Stimulated activated CD8-positive, alpha-beta memory T cell treated with anti-CD3 and anti-CD28 coated beads, Interleukin-7, amount 100 ng/mL, for 4 hours (primary cell): ENCODE data around the gene DBX2.
"Not testable (repeated sequence)": the region's sequence is repeated elsewhere in the genome, so short reads cannot be mapped to it uniquely, and the experiment has no call there.

ENCODE experiments used
- DNase-seq, 2 donors: peaks; one replicate each; pipeline ENCODE4 v3.0.0-alpha.2; 2020; ENCODE audit warnings: low read depth in 2 of 2

DBX2 gene

DNA sequence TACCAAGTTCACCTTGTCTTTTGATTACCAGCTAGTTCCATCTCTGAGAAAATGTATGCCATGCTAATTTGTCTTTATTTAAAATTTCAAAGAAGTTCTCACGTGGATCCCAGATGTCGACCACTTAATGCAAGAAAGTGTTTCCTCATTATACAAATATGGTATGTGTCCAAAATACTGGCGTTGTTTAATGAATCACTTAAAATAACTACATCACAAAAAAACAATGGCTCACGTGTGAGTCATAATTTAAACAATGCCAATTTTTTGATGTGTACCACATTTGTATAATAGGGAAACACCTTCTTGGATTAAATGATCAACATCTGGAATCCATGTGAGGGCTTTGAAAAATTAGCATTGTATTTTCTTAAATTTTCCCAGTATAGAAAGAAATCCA, 40.8 kb downstream of the DBX2 start:
- DNase-seq, result no peak

DNA sequence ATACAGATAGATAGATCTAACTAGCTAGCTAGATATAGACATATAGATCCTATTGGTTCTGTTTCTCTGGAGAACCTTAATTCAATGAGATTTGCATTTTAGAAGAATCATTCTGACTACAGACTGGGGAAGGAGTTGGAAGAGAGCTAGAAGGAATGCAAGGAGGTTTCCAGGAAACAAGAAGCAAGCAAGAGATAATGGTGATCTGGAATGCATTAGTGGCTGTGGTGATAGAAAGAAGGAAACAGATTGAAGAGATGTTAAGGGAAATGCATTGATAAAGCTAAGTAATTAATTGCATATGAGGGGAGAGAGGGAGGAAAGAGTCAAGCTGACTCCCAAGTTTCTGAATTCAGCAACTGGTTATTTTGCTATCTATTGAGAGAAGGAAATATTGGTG, 42.7 kb downstream of the DBX2 start:
- no peak for DNase-seq

DNA sequence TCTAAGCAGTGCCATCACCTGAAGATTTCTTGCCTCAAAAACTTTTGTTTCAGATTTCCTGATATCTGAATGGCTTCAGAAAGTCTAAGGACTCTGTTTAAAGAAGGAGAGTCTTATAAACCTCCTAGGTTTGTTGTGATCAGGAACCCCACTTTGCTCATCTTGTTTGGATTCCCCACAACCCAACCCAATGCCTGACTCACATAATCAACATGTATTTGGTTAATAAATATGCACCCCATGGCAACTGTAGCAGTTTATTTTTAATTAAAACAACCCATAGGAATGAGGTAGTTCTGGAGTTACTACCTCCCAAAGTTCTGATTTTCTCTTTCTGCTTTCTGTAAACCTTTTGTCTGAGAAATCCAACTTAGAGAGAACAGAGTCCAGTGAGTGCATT, 51.5 kb downstream of the DBX2 start:
- DNase-seq, result no peak

DNA sequence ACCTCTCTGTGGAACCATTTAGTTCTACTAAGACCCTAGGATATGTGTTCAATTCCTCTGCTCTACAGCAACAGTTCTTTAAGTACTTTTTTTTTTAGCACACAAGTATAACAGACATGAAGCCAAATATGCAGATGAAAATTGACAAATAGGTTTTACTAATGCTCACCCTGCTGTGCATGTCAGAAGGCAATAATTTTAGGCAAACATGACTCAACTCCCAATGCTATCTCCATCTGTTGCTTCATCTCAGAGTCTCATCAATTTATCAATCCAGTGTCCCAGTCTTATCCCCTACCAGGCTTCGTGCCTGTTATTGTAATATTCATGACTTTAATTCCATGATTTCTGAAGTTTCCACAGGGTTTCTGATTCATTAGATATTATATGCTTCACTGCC, 57.7 kb downstream of the DBX2 start:
- DNase-seq, result no peak

DNA sequence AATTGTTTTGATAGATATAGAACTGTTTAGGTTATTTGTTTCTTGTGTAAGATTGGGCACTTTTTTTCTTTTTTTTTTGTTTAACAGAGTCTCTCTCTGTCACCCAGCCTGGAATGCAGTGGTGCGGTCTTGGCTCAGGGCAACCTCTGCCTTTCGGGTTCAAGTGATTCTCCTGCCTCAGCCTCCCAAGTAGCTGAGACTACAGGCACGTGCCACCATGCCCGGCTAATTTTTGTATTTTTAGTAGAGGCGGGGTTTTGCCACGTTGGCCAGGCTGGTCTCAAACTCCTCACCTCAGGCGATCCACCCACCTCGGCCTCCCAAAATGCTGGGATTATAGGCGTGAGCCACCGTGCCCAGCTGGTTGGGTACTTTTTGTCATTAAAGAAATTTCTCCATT, 66.0 kb downstream of the DBX2 start:
- not testable (repeated sequence) for DNase-seq

DNA sequence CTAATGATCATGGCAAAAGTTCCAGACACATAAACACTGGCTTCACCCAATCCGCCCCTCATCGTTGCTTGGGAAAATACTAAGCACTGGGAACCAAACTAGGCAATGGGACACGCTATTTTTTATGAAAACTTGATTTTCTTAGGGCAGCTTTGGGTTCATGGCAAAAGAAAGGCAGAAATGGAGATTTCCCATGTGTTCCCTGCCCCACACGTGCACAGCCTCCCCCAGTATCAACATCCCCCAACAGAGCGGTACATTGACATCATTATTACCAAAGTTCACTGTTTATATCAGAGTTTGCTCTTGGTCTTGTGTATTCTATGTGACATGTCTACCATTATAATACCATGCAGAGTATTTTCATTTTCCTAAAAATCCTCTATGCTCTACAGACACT, 71.0 kb downstream of the DBX2 start:
- no peak for DNase-seq

DNA sequence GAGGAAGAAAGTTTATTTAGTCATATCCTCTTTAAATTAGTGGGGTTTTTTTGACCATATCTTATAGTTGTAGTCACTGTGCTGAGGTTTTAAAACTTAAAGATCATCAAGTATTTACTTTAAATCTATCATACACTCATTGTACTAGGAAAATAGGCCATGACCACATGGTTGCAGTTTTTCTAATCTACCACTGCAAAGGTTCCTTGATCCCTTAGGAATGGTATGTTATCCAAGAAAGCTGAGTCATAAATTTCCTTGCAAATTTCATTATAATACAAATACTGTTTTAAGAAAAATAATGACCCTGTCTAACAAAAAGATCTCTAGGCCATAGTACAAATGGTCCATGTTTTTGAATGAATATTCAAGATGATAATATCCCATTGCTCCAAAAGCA, 74.7 kb downstream of the DBX2 start:
- no peak for DNase-seq

DNA sequence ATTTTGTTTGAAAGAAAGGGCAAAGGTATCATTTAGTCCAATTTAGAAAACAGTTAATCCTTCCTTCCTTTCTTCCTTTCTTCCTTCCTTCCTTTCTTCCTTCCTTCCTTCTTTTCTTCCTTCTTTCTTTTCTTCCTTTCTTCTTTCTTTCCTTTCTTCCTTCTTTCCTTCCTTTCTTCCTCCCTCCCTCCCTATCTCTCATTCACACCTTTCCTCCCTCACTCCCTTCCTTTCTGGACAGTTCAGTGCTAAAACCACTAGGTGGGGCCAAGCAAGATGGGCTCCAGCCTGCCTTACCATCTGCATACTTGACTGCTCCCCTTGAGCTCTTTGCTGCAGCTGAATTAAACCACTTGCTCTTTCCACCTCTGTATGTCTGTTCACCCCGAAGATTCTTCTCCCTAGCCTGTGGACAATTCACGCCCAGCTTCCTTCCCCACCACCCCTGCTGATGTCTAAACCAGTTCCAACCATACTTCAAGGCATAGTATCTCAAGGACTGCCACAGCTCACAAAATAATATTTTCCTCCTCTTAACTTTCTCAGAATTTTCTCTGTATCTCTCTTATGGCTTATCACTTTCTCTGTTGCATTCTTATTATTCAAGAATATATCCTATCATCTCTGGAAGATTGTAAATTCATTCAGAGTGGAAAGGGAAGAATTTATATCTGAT, 78.0 kb downstream of the DBX2 start:
- DNase-seq, result no peak

DNA sequence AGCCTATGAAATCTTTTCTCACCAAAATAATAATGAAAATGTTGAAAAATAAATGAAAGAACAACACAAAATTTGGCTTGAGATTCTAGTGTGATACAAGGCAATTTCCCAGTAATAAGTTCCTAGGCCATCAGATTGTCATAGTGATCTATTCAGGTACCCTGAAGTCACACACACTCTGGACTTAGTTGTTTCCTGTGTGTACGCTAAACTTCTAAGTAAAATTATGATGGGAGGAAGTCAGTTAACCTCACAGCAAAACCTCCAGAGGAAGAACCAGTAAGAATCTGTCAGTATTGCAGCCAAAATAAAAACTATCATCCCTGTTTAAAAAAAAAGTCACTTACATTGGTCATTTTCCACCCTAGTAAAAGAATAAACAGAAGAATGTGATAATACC, 81.9 kb downstream of the DBX2 start:
- no peak for DNase-seq
